Erythroblast (primary cell): ENCODE results near the gene DIP2C.
"Not testable (repeated sequence)": the region's sequence is repeated elsewhere in the genome, so short reads cannot be mapped to it uniquely, and the experiment has no call there.

ENCODE experiments used
- DNase-seq, 2 experiments: peaks; one replicate each; lab custom pipeline; 2025; lab: John Stamatoyannopoulos, UW
- GATA1 ChIP-seq: IDR thresholded peaks from 2 replicates; pipeline ENCODE4 v1.6.1; 2011; ENCODE audit warnings: low read depth, mild to moderate bottlenecking, control low read depth, low read length, moderate library complexity
- POLR2A ChIP-seq: IDR thresholded peaks from 2 replicates; pipeline ENCODE4 v1.6.1; 2011; ENCODE audit warnings: mild to moderate bottlenecking, low read length

DIP2C gene

GRCh38 chr10:482848-483247 is 206.6 kb downstream of the DIP2C start:
- TF ChIP-seq GATA1 (no peak), POLR2A (no peak)
- no peak for DNase-seq

- TF ChIP-seq POLR2A, result no peak
- TF ChIP-seq GATA1, result no peak
- no peak for DNase-seq
Observed at GRCh38 chr10:482051-482501, 207.4 kb downstream of the DIP2C start.

GRCh38 chr10:481628-482027 is 207.8 kb downstream of the DIP2C start:
- TF ChIP-seq GATA1 (no peak), POLR2A (no peak)
- no peak for DNase-seq

GRCh38 chr10:480928-481552 is 208.4 kb downstream of the DIP2C start:
- peak in 1 of 2 experiments; percentile 13 for DNase-seq
- TF ChIP-seq POLR2A (no peak), GATA1 (no peak)

- no peak for TF ChIP-seq GATA1
- TF ChIP-seq POLR2A, result no peak
- no peak for DNase-seq
Observed at GRCh38 chr10:480498-480927, 209.0 kb downstream of the DIP2C start.

- DNase-seq, result not testable (repeated sequence)
Observed at GRCh38 chr10:479706-480497, 209.6 kb downstream of the DIP2C start.

- TF ChIP-seq POLR2A, result no peak
- no peak for DNase-seq
Observed at GRCh38 chr10:478471-479245, 210.8 kb downstream of the DIP2C start.

GRCh38 chr10:477620-478019 is 211.8 kb downstream of the DIP2C start:
- TF ChIP-seq POLR2A, result no peak
- no peak for TF ChIP-seq GATA1

GRCh38 chr10:476455-476780 is 213.1 kb downstream of the DIP2C start:
- TF ChIP-seq GATA1 (no peak), POLR2A (no peak)

More at GRCh38 chr10:477620-478019, 211.8 kb downstream of the DIP2C start:
- no peak for DNase-seq

GRCh38 chr10:475709-476454 is 213.6 kb downstream of the DIP2C start:
- TF ChIP-seq POLR2A, result no peak
- TF ChIP-seq GATA1, result no peak
- DNase-seq, result no peak

More at GRCh38 chr10:476455-476780, 213.1 kb downstream of the DIP2C start:
- no peak for DNase-seq

- TF ChIP-seq GATA1 (no peak), POLR2A (no peak)
- no peak for DNase-seq
Observed at GRCh38 chr10:474946-475345, 214.5 kb downstream of the DIP2C start.

- no peak for DNase-seq
- TF ChIP-seq GATA1, result no peak
- TF ChIP-seq POLR2A, result no peak
Observed at GRCh38 chr10:474406-474805, 215.1 kb downstream of the DIP2C start.

- TF ChIP-seq GATA1 (no peak), POLR2A (no peak)
- DNase-seq, result no peak
Observed at GRCh38 chr10:472241-472910, 217.1 kb downstream of the DIP2C start.
